Fibroblast of peridontal ligament (primary cell): ENCODE measurements around the gene ARAP3.

Experiments
- DNase-seq: peaks from one replicate; pipeline ENCODE4 v3.0.0-alpha.2; 2010; ENCODE audit errors: extremely low read depth

The ARAP3 gene

DNA sequence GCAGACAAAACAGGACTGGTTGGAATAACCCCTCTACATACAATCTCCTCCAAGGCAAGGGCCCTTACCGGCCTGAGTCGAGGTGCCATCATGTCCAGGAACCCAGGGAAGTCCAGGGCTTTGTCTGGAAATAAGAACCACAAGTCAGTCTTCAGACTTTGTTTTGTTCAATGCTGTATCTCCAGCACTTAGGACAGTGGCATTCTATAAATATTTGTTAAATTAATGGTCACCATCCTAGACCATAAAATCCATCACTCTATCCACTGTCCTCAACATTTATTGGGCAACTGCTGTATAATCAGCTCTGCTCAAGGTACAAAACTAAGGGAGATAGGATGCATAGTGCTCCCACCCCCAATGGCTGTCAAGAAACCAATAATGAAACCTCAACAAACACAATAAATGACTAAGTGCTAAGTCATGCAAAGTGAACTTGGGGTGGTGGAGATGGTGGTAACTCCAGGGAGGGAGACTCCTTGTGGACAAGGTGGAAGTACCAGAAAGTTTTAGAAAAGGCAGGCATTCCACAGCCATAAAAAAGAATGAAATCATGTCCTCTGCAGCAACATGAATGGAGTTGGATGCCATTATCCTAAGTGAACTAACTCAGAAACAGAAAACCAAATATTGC is 40.3 kb downstream of the ARAP3 start:
- DNase-seq: peak; percentile 47

DNA sequence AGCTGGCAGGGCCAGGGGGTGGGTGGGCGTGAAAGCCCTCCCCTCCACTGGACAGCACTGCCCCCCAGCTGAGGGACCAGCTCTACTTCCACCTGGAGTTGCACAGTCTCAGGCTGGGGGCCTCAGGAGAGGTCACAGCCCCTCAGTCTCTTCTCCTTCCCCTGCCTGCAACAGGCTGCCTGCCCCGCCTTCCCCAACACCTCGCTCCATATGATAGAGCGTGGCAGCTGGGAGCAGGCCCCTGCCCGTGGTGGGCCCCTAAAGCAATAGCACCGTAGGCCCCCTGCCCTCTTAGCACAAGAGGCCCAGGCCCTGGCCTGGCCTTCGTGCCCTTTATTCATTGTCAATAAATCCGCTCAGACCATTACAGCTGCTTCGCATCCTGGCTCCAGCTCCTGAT is 41.3 kb downstream of the ARAP3 start:
- DNase-seq: no peak

DNA sequence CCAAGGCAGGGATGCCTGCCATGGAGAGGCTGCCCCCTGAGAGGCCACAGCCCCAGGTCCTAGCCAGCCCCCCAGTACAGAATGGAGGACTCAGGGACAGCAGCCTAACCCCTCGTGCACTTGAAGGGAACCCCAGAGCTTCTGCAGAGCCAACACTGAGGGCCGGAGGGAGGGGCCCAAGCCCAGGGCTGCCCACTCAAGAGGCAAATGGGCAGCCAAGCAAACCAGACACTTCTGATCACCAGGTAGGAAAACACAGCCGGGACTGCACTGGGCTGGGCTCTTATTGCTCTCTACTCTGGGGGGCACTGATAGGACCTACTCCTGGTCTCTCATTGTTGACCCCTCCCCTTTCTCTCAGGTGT is 42.0 kb downstream of the ARAP3 start:
- DNase-seq: no peak

DNA sequence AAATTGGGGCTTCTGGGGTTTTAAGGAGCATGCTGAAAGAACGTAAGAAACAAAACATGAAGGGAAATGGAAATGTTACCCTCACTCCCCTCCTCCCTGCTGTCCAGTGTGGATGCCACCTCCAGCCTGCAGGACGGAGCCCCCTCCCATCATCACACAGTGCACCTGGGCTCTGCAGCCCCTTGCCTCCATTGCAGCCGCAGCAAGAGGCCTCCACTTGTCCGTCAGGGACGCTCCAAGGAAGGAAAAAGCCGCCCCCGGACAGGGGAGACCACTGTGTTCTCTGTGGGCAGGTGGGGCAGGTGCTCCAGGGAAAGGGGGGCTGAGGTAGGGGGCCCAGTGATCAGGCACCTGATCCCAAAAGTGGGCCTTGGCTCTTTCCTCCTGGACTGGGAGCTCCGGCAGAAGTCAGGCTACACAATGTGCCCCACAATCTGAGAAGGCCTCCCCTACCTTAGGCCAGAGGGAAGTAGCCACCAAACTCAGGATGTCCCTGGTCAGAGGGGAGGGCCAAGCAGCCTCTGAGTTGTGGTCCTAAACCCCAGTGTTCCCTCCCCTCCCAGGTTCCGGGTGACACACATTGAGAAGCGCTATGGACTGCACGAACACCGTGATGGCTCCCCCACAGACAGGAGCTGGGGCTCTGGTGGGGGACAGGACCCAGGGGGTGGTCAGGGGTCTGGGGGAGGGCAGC is 42.5 kb downstream of the ARAP3 start:
- no peak for DNase-seq

DNA sequence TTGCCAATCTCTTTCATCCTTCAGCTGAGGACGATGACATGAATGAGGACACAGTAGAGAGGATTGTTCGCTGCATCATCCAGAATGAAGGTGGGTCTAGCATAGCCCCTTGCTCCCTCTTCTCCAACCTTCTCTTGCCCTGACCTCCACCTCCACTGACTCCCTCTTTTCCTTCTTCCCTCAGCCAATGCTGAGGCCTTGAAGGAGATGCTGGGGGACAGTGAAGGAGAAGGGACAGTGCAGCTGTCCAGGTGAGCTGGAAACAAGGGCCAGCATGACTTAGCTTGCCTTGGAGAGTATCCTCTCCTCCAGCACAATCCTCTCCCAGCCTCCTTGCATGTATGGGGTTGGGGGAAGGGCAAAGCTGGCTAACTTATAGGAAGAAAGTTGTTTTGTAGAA is 43.3 kb downstream of the ARAP3 start:
- DNase-seq: no peak

DNA sequence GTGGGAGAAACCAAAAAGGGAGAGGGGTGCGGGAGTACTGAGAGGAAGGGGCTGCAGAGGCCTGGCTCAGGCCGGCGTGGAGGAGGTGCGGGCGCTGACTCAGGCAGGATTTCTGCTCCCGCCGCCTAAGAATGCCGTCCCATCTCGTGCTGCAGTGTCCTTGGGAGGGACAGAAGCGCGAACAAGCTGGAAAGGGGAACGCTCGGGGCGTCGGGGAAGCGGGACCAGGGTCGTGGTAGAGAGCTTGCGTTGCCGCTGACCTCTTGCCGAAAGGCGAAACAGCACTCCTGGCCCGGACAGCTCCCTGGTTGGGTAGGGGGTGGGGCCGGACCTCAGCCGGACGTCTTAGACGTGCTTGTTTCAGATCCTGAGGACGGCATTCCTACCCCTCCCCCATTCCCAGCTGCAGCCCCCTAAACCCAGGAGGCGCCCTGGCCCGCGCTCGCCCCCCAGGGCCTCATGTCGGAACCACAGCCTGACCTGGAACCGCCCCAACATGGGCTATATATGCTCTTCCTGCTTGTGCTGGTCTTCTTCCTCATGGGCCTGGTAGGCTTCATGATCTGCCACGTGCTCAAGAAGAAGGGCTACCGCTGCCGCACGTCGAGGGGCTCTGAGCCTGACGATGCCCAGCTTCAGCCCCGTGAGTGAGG is 44.1 kb downstream of the ARAP3 start:
- DNase-seq: peak; percentile 36

DNA sequence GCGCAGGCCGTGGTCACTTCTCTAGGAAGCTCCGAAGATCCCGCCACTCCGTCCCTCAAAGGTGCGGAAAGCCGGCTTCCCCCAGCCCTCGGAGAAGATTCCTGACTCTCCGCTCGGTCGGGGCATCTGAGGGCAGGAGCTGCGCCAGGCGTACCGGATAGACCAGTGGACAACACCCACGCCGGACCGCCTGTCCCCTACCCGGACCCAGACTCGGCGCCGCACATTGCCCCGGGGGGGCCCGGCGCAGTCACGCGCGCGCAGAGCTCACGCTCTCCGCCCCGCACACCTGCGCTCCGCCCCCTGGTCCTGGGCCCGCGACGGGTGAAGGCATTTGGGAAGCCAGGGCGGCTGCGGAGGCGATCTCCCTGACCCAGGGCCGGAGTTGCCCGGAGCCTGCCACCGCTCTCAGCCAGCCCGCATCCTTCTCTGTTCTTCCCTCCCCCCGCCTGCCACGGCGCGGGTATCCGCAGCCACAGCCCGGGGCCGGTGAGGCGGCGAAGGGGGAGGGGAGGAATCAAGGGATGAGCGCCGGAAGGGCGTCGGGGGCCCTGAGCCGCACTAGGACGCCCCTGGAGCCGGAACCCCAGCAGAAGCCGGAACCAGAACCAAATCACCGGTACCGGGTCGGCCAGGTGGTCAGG is 44.8 kb downstream of the ARAP3 start:
- no peak for DNase-seq

DNA sequence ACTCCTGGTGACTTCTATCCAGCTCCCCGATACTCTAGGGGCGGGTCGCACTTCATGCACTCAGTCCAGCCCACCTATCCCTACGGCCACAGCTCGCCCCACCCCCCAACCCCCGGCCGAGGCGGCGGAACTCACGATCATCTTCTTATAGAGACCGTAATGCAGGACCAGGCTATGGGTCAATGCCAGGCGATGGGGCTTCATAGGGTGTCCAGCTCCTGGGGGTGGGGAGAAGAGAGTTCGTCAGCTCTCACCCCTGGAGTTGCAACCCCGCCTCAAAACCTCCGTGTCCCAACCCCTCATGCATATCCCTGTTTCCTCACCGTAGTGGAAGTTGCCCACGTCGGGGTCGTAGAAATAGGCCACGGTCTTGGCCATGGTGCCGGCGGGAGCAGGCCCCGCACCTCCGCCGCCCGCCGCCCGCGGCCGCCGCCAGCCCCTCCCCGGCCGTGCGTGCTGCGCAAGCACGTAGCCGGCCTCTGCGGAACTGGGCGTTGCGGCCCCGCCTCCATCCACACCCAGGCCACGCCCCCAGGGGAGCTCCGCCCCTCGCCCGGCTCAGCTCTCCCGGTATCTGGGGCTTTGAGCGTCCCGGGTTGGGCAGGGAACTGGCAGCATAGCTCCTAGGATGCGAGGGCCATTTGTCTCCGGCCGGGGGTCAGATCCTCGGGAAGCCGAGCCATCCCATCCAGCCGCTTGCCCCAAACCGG is 45.5 kb downstream of the ARAP3 start, which contains the start of the genes HDAC3 and RELL2:
HDAC3 (minus strand) TSS at position 437 of the 710 bp plus-strand sequence; CDS start at position 378, 59 bp downstream.
RELL2 (plus strand) TSS at position 585 of the 710 bp plus-strand sequence. CDS start 1,229 bp downstream, outside the sequence.
- peak; percentile 80 for DNase-seq

DNA sequence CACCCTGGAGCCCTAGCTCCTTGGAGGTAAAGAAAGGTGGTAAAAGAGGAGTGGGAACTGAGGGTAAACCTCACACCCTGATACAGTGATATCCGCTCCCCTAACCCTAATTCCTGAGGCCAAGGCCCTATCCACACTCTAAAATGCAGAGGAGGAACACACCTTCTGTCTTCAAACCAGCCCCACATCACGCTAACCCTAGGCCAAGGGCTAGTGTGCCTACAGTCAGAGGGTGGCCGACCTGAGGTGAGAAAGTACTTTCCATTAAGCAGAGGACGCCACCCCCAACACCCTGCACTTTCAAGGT is 46.0 kb downstream of the ARAP3 start:
- DNase-seq: no peak

DNA sequence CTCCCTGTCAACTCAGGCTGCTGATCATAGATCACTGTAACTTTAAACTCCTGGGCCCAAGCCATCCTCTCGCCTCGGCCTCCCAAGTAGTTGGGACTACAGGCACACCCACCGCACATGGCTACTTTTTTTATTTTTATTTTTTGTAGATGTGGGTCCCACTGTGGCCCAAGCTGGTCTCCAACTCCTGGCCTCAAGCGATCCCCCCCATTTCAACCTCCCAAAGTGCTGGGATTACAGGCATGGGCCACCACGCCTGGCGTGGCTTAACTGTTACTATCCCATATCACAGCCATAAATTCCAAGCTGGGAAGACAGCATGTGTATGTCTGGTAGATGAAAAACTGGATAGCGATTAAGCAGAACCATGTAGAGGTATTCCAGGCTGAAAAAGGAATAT is 46.4 kb downstream of the ARAP3 start:
- DNase-seq: no peak

DNA sequence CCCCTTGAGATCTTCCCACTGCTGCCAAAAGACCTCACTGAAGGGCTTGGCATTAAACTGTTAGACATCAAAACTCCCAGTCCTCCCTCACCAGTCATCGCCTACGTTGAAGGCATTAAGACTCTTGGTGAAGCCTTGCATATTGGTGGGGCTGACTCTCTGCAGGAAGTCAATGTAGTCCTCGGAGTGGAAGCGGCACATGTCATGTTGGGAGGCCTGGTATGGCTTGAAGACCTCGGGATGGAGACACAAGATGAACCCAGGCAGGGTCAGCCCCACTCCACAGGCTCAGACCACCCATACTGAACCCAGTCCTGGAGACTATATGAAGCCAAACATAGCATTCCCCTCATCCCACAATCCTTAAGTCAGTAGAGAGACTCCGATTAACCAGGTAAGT is 47.3 kb downstream of the ARAP3 start:
- DNase-seq: no peak

DNA sequence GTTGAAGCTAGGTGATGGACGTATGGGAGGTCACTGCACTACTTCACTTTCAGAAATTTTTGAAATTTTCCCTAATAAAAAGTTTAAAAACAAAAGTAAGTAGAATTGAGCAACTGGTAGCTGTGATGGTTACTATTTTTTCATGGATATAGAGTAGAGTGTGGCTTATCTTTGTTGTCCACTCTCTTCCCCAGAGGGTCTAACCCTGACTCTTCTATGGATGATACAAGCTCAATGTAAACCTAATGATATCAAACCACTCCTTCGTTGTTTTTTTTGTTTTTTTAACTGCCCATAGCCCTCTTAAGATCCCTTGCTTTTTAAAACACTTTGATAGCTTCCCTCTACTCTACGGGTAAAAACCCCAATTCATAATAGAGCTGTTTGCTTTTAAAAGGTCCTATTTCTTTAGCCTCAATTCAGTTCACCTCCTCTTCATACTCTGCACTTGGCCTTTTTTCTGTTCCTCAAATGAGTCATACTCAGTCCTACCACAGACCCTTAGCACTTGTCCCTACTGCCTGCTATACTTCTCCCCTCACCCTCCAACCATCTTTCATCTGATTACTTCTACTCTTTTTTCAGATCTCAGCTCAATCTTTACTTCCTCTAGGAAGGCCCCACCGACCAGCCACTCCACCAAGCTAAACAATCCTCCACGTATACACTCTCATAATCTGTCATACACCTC is 48.0 kb downstream of the ARAP3 start:
- no peak for DNase-seq

DNA sequence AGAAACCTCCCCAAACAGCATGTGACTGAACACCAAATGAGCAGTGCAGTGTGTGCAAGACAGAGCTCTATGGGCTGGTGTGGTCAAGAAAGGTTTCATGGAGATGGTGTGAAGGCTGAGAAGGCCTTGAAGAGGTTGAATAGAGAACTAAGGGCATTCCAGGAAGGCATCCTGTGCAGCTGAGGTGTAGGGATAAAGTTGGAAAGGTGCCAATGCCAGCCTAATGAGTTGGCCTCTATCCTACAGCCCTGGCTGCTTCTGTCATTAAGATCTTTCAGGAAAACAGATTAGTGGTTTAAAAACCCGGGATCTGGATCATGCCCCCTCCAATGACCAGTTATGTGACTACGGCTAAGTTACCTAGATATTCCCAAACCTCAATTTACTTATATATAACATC is 49.4 kb downstream of the ARAP3 start:
- no peak for DNase-seq

DNA sequence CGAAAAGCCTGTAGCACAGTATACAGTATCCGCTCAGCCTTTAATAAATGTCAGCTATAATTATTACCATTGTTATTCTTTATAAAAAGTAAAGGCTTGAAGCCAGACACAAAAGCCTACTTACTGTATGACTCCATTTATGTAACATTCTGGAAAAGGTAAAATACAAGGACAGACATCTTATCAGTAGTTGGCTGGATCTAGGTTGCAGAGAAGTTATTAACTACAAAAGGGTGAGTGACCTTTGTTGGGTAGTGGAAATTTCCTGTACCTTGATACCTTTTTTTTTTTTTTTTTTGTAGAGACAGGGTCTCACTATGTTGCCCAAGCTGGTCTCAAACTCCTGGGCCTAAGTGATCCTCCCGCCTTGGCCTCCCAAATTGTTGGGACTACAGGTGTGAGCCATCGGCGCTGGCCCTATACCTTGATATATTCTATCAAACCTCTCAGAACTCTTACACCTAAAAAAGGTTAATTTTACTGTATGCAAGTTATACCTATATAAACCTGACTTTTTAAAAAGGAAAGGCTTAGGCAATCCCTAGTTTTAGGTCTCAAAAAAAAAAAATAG is 51.4 kb downstream of the ARAP3 start:
- no peak for DNase-seq

DNA sequence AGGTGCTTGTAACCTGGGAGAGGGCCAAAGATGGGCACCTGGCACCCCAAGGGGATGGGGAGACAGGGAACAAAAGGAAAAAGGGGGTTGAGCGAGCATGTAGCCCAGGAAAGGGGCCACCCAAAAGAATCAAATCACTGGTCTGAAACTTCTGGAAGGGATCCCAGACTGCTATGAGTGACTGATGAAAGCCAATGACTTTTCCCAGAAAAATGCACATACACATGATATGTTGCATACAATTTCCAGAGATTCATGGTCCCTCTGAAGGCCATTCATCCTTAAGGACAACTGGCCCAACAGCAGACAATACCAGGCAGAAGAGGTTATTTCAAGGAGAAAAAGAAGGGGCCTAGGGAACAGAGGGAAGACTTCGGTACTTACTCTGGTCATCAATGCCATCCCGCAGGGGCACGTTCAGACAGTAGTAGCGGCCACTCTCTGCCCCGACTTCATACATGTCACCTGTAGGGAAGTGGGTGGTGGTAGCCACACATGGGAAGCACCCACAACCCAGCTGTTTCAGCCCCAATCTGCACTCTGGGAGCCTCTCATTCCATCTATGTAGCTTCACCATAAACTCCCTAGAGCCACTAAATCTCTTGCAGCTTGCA is 53.7 kb downstream of the ARAP3 start:
- DNase-seq: peak; percentile 56

DNA sequence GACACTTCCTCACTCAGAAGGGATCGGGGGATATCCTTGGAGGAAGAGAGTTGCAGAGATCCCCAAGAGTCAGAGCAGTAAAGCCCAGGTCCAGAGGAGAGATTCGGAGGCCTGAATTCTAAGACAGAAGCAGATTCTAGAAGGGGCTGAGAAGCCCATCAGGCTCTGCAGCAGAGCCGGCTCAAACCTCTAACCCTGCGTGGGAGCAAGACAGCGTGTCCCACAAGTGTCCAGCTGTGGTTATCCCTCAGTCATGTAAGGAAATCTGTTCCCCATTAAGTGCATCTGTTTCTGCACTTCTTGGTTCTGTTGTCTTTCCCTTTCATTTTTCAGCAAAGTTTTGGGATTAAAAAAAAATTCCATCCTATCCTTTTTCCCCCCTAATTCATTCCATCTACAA is 58.4 kb downstream of the ARAP3 start:
- peak; percentile 31 for DNase-seq

DNA sequence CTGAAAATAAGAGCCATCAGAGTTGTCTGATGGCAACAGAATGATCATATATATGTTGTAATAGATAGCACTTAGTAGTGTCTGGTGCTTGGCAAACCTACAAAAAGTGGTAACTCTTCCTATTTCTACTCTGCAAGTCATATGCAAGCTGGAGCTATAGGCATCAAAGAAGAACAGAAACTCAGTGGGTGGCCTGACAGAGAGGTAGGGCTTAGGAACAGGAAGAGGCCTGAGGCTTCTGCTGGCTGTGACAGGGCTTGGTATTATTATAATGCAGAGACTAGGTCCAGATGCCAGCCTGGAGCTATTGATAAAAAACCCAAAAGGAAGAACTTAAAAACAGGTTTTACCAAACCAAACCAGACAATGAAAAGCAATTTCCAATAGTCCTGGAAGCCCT is 58.8 kb downstream of the ARAP3 start:
- no peak for DNase-seq

DNA sequence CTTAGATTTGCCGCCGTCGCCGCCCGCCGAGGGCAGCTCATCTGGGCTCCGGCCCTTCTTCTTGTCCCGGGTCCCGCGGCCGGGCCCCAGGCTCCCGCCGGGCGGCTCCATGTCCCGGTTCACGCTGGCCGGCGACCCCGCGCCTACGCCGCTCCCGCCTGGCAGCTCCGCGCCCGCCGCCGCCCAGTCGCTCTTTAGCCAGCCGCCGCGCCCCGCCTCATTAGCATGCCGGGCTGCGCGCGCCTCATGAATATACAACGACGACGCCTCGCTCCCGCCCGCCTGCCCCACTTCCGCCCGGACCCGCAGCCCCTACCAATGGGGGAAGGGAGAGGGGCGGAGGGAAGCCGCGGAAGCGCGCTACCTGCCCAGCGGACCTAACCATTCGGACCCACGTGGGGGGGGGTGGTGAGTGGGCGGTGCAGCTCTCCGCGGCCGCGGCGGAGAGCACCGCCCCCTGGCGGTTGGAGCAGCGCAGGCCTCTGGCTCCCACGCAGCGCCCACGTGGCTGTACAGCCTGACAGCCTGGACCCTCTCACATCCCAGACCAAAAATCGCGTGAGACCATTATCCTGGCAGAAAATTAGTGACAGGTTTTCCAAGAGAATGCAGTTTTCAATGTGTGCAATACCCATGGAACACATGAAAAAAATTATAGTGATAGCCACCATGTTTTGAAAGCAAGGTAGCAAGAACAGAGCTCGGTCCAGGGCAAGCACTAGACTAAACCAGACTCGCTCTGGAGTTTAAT is 63.1 kb downstream of the ARAP3 start, which contains the start of gene DIAPH1:
DIAPH1 (minus strand) TSS at position 197 of the 751 bp plus-strand sequence; CDS start at position 111, 86 bp downstream.
- peak; percentile 85 for DNase-seq

DNA sequence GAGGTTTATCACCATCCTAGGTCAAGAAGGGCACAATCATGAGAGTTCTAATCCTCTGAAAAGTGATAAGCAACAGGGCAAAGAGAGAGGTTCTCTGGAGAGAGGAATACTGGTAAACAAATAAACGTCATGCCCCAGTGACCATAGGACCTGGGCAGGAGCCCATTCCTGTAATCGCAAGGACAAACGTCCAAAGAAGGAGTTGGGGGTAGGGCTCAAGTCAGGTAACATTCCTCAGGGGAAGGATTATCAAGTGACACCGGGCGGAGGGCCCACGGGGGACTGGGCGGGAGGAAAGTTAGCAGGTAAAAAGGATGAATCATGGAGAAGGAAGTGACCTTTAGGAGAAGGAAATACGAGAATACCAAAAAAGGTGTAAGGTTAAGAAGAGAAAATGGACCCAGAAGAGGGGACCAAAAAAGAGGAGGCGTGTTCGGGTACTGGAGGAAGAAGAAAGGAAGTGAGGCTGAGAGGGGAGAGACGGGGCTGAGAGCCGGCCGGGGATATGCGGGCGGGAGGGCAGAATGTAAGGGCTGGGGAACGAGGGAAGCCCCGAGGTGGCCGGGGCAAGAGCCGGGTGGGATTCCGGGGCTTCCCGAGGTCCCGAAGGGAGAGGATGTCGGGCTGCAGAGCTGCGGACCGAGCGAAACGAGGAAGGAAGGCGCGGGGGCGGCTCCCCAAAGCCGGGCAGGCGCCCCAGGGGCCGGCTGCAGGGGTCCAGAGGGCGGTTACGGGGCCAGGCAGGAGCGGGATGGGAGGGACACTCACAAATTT is 63.8 kb downstream of the ARAP3 start:
- no peak for DNase-seq
